K562 (cell line): ENCODE data around the gene DAPL1. TPM values are rescaled to one million over a fixed set of nuclear protein-coding genes. Genes with fewer than 3 reads are reported as not detected.
"Not testable (repeated sequence)": the region's sequence is repeated elsewhere in the genome, so short reads cannot be mapped to it uniquely, and the experiment has no call there.

Source experiments
- ATAC-seq: fragments of 200-7000 bp; cut with Tn5 transposase; 3 replicates; pipeline ENCODE4 v1.9.1; 2020; ENCODE audit warnings: moderate library complexity
- BruUV-seq: library from RNA; stranded (reverse); fragments of 400-500 nt; replicated peaks from 2 replicates; lab custom pipeline; 2021; lab: Mats Ljungman, UMichigan
- CTCF ChIA-PET: fragments of 300-600 bp; formaldehyde crosslinking; extraction: SDS; loops from one replicate; lab custom pipeline; 2021; ENCODE audit warnings: low intra/inter-chr PET ratio; lab: Yijun Ruan, JAX
- POLR2A ChIA-PET: fragments of 300-600, 350-650 bp; sonication (Branson Sonifier 250); formaldehyde crosslinking; extraction: SDS; loops from one replicate; lab custom pipeline; 2021; ENCODE audit warnings: antibody characterized with exemption, inconsistent platforms; lab: Yijun Ruan, JAX
- DNase-seq, 4 experiments: peaks; one replicate each; pipeline versions ENCODE4 v3.0.0 to v3.0.0-alpha.2; 2011 to 2018; ENCODE audit warnings: low spot score in 3 of 4, mixed read lengths in 3 of 4; ENCODE audit errors: extremely low read depth in 1 of 4
- FAIRE-seq: peaks from 2 replicates; lab custom pipeline; 2011; peaks lifted over from hg19 to GRCh38; lab: Jason Lieb, UNC
- H2AFZ ChIP-seq: 2 replicates; pipeline ENCODE4 v1.6.0; 2011; ENCODE audit warnings: low read depth, low read length, control low read depth, inconsistent platforms
- H3K27ac ChIP-seq: fragments of 200-600 bp; 3 replicates; pipeline ENCODE4 v1.8.0; 2011; ENCODE audit warnings: low read depth, mild to moderate bottlenecking, control low read depth, inconsistent platforms, low read length, moderate library complexity, mixed read lengths; ENCODE audit errors: extremely low read depth
- H3K27me3 ChIP-seq, 2 experiments: fragments of 300-600 bp in 1 of 2; 2 replicates in 1 of 2; 3 replicates in 1 of 2; pipeline versions ENCODE4 v1.6.0 to v1.8.0; 2011; ENCODE audit warnings: inconsistent platforms in 2 of 2, low read length in 2 of 2, mild to moderate bottlenecking in 1 of 2, mixed read lengths in 1 of 2, moderate library complexity in 1 of 2; ENCODE audit not compliant: control insufficient read depth in 2 of 2, insufficient read depth in 2 of 2
- H3K36me3 ChIP-seq: fragments of 300-600 bp; 3 replicates; pipeline ENCODE4 v1.8.0; 2011; ENCODE audit warnings: mild to moderate bottlenecking, low read length, inconsistent platforms; ENCODE audit not compliant: control insufficient read depth, insufficient read depth
- H3K4me1 ChIP-seq, 2 experiments: fragments of 200-600 bp in 1 of 2; replicated peaks in 1 of 2; 2 replicates in 1 of 2; 3 replicates in 1 of 2; pipeline versions ENCODE4 v1.5.1 to v1.8.0; 2011; ENCODE audit warnings: inconsistent platforms in 2 of 2, low read length in 2 of 2, mild to moderate bottlenecking in 1 of 2, mixed read lengths in 1 of 2, moderate library complexity in 1 of 2; ENCODE audit not compliant: control insufficient read depth in 2 of 2, insufficient read depth in 2 of 2
- H3K4me2 ChIP-seq: 2 replicates; pipeline ENCODE4 v1.6.1; 2011; ENCODE audit warnings: low read length, control low read depth, inconsistent platforms, mixed read lengths; ENCODE audit not compliant: insufficient read depth
- H3K4me3 ChIP-seq: fragments of 200-600 bp; sonication (generic), shearing (Covaris generic); 2 replicates; pipeline ENCODE4 v1.5.1; 2016; ENCODE audit warnings: control low read depth, inconsistent platforms
- H3K79me2 ChIP-seq: fragments of 200-600 bp; 3 replicates; pipeline ENCODE4 v1.8.0; 2011; ENCODE audit warnings: low read length, inconsistent platforms; ENCODE audit not compliant: control insufficient read depth, insufficient read depth
- H3K9ac ChIP-seq, 2 experiments: 2 replicates each; pipeline versions ENCODE4 v1.6.0 to v1.6.1; 2011; ENCODE audit warnings: low read depth in 2 of 2, low read length in 2 of 2, control low read depth in 1 of 2, inconsistent platforms in 1 of 2, mild to moderate bottlenecking in 1 of 2, mixed read lengths in 1 of 2; ENCODE audit not compliant: insufficient read depth in 1 of 2
- H3K9me1 ChIP-seq: one replicate; pipeline ENCODE4 v1.6.0; 2011; ENCODE audit warnings: inconsistent platforms, mild to moderate bottlenecking, low read length, moderate library complexity; ENCODE audit not compliant: control insufficient read depth, insufficient read depth
- H3K9me3 ChIP-seq: replicated peaks from 2 replicates; pipeline ENCODE4 v1.5.1; 2011; ENCODE audit warnings: low read depth, low read length, inconsistent platforms; ENCODE audit not compliant: control insufficient read depth, insufficient read depth
- H4K20me1 ChIP-seq: replicated peaks from 2 replicates; pipeline ENCODE4 v1.6.1; 2011; ENCODE audit warnings: low read length, inconsistent platforms, mixed read lengths; ENCODE audit not compliant: control insufficient read depth, insufficient read depth
- HNRNPLL ChIP-seq: fragments of 200-400 bp; formaldehyde crosslinking; IDR thresholded peaks from 2 replicates; pipeline ENCODE4 v1.6.1; 2017; ENCODE audit warnings: low read length, low read depth, mild to moderate bottlenecking; ENCODE audit not compliant: poor library complexity, severe bottlenecking
- KAT7 ChIP-seq: sonication (generic); formaldehyde crosslinking; IDR thresholded peaks from 2 replicates; pipeline ENCODE4 v1.8.0; 2022; ENCODE audit warnings: missing genetic modification reagents, mild to moderate bottlenecking, borderline replicate concordance
- RFX1 ChIP-seq: fragments of 450-650 bp; IDR thresholded peaks from 2 replicates; pipeline ENCODE4 v1.6.1; 2016; ENCODE audit warnings: mild to moderate bottlenecking, moderate library complexity
- SOX6 ChIP-seq: fragments of 450-650 bp; IDR thresholded peaks from 2 replicates; pipeline ENCODE4 v1.6.1; 2014; ENCODE audit warnings: mild to moderate bottlenecking
- TRIM28 ChIP-seq: fragments of 450-650 bp; IDR thresholded peaks from 2 replicates; pipeline ENCODE4 v1.6.1; 2017
- ZEB2 ChIP-seq: fragments of 450-650 bp; IDR thresholded peaks from 2 replicates; pipeline ENCODE4 v1.6.1; 2016
- ZKSCAN3 ChIP-seq: fragments of 250-450 bp; sonication (Bioruptor Pico); IDR thresholded peaks from 2 replicates; pipeline ENCODE4 v1.4.0; 2020
- ZNF57 ChIP-seq: fragments of 450-650 bp; formaldehyde crosslinking; IDR thresholded peaks from 2 replicates; pipeline ENCODE4 v1.4.0; 2020; ENCODE audit warnings: mild to moderate bottlenecking, moderate library complexity
- ZNF639 ChIP-seq, 2 experiments: fragments of 200-800 bp in 1 of 2; sonication (Bioruptor generic) in 1 of 2; sonication (generic) in 1 of 2; formaldehyde crosslinking in 1 of 2; IDR thresholded peaks in 1 of 2; conservative IDR thresholded peaks in 1 of 2; 2 replicates each; pipeline versions ENCODE4 v1.5.0 to v1.6.1; 2016 to 2020; ENCODE audit warnings: missing compliant biosample characterization in 1 of 2, missing genetic modification characterization in 1 of 2, missing genetic modification reagents in 1 of 2
- WGBS: fragments of 100-300 bp; shearing (Covaris generic); methylation state at CpG from one replicate; pipeline ENCODE4 v1.1.6; 2016; ENCODE audit warnings: low coverage, mixed read lengths; ENCODE audit not compliant: insufficient coverage; ENCODE audit errors: missing lambda C conversion rate; 5-methylcytosine and 5-hydroxymethylcytosine counted together
- in situ Hi-C: fragments of 300-500 bp; cut with MboI; formaldehyde crosslinking; loops from 4 replicates; pipeline ENCODE4 v1.15.0; 2018; ENCODE audit warnings: inconsistent platforms, mixed read lengths
- intact Hi-C: fragments of 100-400 bp; cut with micrococcal nuclease; formaldehyde crosslinking; loops from 2 replicates; pipeline ENCODE4 v1.14.2; 2022
- polyA plus RNA-seq, 8 experiments: library from polyadenylated mRNA; depleted of rRNA in 4 of 8; stranded (reverse) in 5 of 8; unstranded in 3 of 8; fragments of >200 nt; fragmentation: Nextera tagmentation in 2 of 8; fragmentation: Illumina TruSeq in 1 of 8; extraction: Ambion mirVana in 2 of 8; extraction: Trizol in 1 of 8; gene quantifications; 2 replicates each; pipeline versions ENCODE4 v1.2.1 to v1.2.3, GENCODE V29; 2011 to 2014; ENCODE audit warnings: inconsistent platforms in 1 of 8, missing spikeins in 1 of 8
- total RNA-seq, 7 experiments: library from RNA; depleted of rRNA in 6 of 7; stranded (reverse); fragments of >200 nt in 6 of 7; fragmentation: Illumina TruSeq in 2 of 7; extraction: Trizol in 2 of 7; gene quantifications; 2 replicates each; pipeline versions ENCODE4 v1.2.1 to v1.2.3, GENCODE V29; 2011 to 2021; ENCODE audit warnings: low replicate concordance in 1 of 7
- TF ChIP-seq, protein P1 (sequence below): fragments of 250-450 bp; sonication (Bioruptor Pico); IDR thresholded peaks from 2 replicates; pipeline ENCODE4 v1.4.0; 2020; ENCODE audit warnings: mild to moderate bottlenecking, moderate library complexity
- TF ChIP-seq, protein P2 (sequence below): fragments of 450-650 bp; IDR thresholded peaks from 2 replicates; pipeline ENCODE4 v1.6.1; 2016; ENCODE audit warnings: missing biosample characterization, missing genetic modification characterization

The DAPL1 gene
- total and polyA plus RNA-seq, 9 of the 15 experiments (the other 6 are each of a cell fraction or from before 2014, with no cell fraction given), result not detected

DNA sequence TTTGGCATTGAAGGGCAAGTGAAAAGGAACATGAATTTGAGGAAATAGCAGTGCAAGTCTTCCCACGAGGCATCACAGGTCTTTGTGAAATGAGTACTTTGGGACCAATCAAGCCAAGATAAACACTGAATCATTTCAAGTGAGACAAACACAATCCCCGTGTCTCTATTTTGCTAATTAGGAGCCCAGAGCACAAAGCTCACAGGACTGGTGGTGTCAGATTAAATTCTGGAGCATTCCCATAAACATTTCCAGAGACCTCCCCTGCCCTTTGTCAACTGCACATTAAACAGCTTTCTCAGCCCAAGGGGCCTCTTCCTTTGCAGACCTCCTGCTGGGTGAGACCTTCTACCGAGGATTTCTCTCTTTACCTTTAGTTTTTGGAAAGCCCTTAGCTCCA is 50.7 kb downstream of the DAPL1 start:
- H3K9ac ChIP-seq, result no peak overlapping the region
- intact Hi-C loops (no loop called here), in situ Hi-C loops (no loop called here)
- CTCF ChIA-PET, result no interaction called here
- H3K27me3 ChIP-seq, result peaks cover 2 to 21% of the 10 kb centered on the region in 2 experiments; a peak in 3 of 5 replicates
- no peak for ATAC-seq
- no peaks in the 10 kb centered on the region for H4K20me1 ChIP-seq
- BruUV-seq, result no TSS peak
- no peak overlapping the region for H3K4me2 ChIP-seq
- H2AFZ ChIP-seq, result no peak overlapping the region
- DNase-seq, result no peak
- H3K36me3 ChIP-seq, result no peaks in the 10 kb centered on the region
- H3K79me2 ChIP-seq, result no peaks in the 10 kb centered on the region
- H3K9me3 ChIP-seq, result no peaks in the 10 kb centered on the region
- POLR2A ChIA-PET, result interaction anchor here (0.8 kb wide), 1 partner anchor 122 kb away, joined by 3 read pairs; the partner anchor contains the start of gene TANC1
- TF ChIP-seq, protein P1, sequence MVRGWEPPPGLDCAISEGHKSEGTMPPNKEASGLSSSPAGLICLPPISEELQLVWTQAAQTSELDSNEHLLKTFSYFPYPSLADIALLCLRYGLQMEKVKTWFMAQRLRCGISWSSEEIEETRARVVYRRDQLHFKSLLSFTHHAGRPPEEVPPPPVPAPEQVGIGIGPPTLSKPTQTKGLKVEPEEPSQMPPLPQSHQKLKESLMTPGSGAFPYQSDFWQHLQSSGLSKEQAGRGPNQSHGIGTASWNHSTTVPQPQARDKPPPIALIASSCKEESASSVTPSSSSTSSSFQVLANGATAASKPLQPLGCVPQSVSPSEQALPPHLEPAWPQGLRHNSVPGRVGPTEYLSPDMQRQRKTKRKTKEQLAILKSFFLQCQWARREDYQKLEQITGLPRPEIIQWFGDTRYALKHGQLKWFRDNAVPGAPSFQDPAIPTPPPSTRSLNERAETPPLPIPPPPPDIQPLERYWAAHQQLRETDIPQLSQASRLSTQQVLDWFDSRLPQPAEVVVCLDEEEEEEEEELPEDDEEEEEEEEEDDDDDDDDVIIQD (CRISPR knock-in tag), result no peak
- TF ChIP-seq SOX6 (no peak), ZNF57 (CRISPR knock-in tag) (no peak), KAT7 (CRISPR knock-in tag) (no peak), HNRNPLL (no peak), ZEB2 (no peak), TRIM28 (no peak), ZKSCAN3 (CRISPR knock-in tag) (no peak), ZNF639 (CRISPR knock-in tag; conservative IDR thresholded peaks at IDR 0.05 in 1 of 2, IDR thresholded peaks at IDR 0.05 in 1 of 2) (no peak), RFX1 (no peak)
- TF ChIP-seq, protein P2, sequence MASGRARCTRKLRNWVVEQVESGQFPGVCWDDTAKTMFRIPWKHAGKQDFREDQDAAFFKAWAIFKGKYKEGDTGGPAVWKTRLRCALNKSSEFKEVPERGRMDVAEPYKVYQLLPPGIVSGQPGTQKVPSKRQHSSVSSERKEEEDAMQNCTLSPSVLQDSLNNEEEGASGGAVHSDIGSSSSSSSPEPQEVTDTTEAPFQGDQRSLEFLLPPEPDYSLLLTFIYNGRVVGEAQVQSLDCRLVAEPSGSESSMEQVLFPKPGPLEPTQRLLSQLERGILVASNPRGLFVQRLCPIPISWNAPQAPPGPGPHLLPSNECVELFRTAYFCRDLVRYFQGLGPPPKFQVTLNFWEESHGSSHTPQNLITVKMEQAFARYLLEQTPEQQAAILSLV (tag), result no peak
- no peak overlapping the region for H3K4me3 ChIP-seq
- no peak overlapping the region for H3K27ac ChIP-seq
- H3K9me1 ChIP-seq, result no peaks in the 10 kb centered on the region
- no peak for FAIRE-seq
- 0% methylated on average over 3 of the region's 3 CpGs for WGBS
- H3K4me1 ChIP-seq, result no peaks in the 10 kb centered on the region

DNA sequence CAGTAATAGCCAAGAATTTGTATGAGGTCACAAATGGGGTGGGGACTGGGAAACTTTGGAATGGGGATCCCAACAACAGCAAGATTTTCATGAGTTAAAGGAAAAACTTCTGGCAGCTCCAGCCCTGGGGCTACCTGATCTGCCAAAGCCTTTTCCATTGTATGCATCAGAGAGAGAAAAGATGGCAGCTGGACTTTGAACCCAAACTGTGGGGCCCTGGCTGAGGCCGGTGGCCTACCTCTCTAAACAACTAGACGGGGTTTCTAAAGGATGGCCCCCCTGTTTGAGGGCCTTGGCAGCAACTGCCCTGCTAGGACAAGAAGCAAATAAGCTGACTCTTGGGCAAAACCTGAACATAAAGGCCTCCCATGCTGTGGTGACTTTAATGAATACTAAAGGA is 52.4 kb downstream of the DAPL1 start:
- CTCF ChIA-PET, in situ Hi-C loops, DNase-seq, intact Hi-C loops, H3K4me3 ChIP-seq, H3K27ac ChIP-seq, H3K79me2 ChIP-seq, H4K20me1 ChIP-seq, FAIRE-seq, H2AFZ ChIP-seq, H3K36me3 ChIP-seq, H3K4me1 ChIP-seq, H3K9ac ChIP-seq, BruUV-seq, ATAC-seq, H3K4me2 ChIP-seq, H3K9me1 ChIP-seq, H3K9me3 ChIP-seq, POLR2A ChIA-PET: not testable (repeated sequence)
- 0% methylated on average over 2 of the region's 2 CpGs for WGBS
- H3K27me3 ChIP-seq, result peaks cover 2 to 21% of the 10 kb centered on the region in 2 experiments; a peak in 3 of 5 replicates
